Stimulated activated CD4-positive, alpha-beta T cell treated with anti-CD3 and anti-CD28 coated beads, Interleukin-4, amount 100 ng/mL, for 1 hour (primary cell): Measurements from ENCODE around the gene ZFAND3.
"Not testable (repeated sequence)": the region's sequence is repeated elsewhere in the genome, so short reads cannot be mapped to it uniquely, and the experiment has no call there.

ENCODE experiments used
- DNase-seq: peaks from one replicate; pipeline ENCODE4 v3.0.0-alpha.2; 2020

The ZFAND3 gene

GRCh38 chr6:37974943-37975342 is 155.4 kb downstream of the ZFAND3 start:
- no peak for DNase-seq

- no peak for DNase-seq
Observed at GRCh38 chr6:37977715-37978114, 158.2 kb downstream of the ZFAND3 start.

- no peak for DNase-seq
Observed at GRCh38 chr6:37979392-37980221, 160.1 kb downstream of the ZFAND3 start.

- no peak for DNase-seq
Observed at GRCh38 chr6:37980222-37980595, 160.7 kb downstream of the ZFAND3 start.

GRCh38 chr6:37981626-37982025 is 162.1 kb downstream of the ZFAND3 start:
- no peak for DNase-seq

- no peak for DNase-seq
Observed at GRCh38 chr6:37982317-37982716, 162.8 kb downstream of the ZFAND3 start.

GRCh38 chr6:37983720-37984501 is 164.4 kb downstream of the ZFAND3 start:
- DNase-seq = no peak

GRCh38 chr6:37984578-37984977 is 165.1 kb downstream of the ZFAND3 start:
- DNase-seq = no peak

- DNase-seq = peak; percentile 12
Observed at GRCh38 chr6:37985355-37985754, 165.8 kb downstream of the ZFAND3 start.

GRCh38 chr6:37987018-37987417 is 167.5 kb downstream of the ZFAND3 start:
- no peak for DNase-seq

- no peak for DNase-seq
Observed at GRCh38 chr6:37987559-37987958, 168.0 kb downstream of the ZFAND3 start.

GRCh38 chr6:37988127-37988526 is 168.6 kb downstream of the ZFAND3 start:
- DNase-seq = no peak

- DNase-seq = no peak
Observed at GRCh38 chr6:37988696-37989095, 169.2 kb downstream of the ZFAND3 start.

- DNase-seq = no peak
Observed at GRCh38 chr6:37990762-37991525, 171.4 kb downstream of the ZFAND3 start.

GRCh38 chr6:37992749-37993148 is 173.2 kb downstream of the ZFAND3 start:
- DNase-seq = no peak

GRCh38 chr6:37993194-37993593 is 173.7 kb downstream of the ZFAND3 start:
- not testable (repeated sequence) for DNase-seq

- no peak for DNase-seq
Observed at GRCh38 chr6:37993596-37993995, 174.1 kb downstream of the ZFAND3 start.

- no peak for DNase-seq
Observed at GRCh38 chr6:37994223-37994622, 174.7 kb downstream of the ZFAND3 start.

GRCh38 chr6:37998366-37998765 is 178.8 kb downstream of the ZFAND3 start:
- no peak for DNase-seq

GRCh38 chr6:38001386-38001785 is 181.9 kb downstream of the ZFAND3 start:
- DNase-seq = no peak

GRCh38 chr6:38004908-38005307 is 185.4 kb downstream of the ZFAND3 start:
- no peak for DNase-seq

- DNase-seq = no peak
Observed at GRCh38 chr6:38011937-38012336, 192.4 kb downstream of the ZFAND3 start.

GRCh38 chr6:38012573-38012972 is 193.0 kb downstream of the ZFAND3 start:
- peak; percentile 14 for DNase-seq
